NCI-H1436 treated with DMSO at 0.1 percent for 48 hours (cell line): ENCODE measurements around the gene RALGPS2.
A peak's percentile ranks its signal among the peaks of the same experiment; 100 is the strongest.
"Not testable (repeated sequence)": the region's sequence is repeated elsewhere in the genome, so short reads cannot be mapped to it uniquely, and the experiment has no call there.

Experiments
- DNase-seq: peaks from one replicate; lab custom pipeline; 2025; lab: John Stamatoyannopoulos, UW

The RALGPS2 gene

DNA sequence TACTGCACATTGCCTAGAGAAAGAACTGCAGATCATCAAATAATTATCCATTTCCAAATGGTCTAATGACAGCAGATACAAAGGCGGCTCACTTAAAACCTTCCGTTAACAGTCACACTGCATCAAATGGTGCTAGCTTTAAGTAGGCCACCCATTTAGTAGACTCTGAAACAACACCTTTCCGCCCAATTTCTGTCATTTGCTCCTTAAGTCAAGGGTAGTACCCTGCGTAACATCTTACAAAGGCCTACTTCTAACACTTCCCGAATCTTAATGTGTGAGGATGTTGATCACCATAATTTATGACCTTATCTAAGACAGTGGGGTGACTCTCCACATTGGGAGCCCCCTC, 692 bp upstream of the RALGPS2 start:
- no peak for DNase-seq

GRCh38 chr1:178725466-178726086, 532 bp downstream of the RALGPS2 start:
- DNase-seq: no peak

GRCh38 chr1:178726087-178726517, 1.1 kb downstream of the RALGPS2 start:
- DNase-seq: peak; percentile 71

- DNase-seq: no peak
Measured at GRCh38 chr1:178726545-178726944, 1.5 kb downstream of the RALGPS2 start.

DNA sequence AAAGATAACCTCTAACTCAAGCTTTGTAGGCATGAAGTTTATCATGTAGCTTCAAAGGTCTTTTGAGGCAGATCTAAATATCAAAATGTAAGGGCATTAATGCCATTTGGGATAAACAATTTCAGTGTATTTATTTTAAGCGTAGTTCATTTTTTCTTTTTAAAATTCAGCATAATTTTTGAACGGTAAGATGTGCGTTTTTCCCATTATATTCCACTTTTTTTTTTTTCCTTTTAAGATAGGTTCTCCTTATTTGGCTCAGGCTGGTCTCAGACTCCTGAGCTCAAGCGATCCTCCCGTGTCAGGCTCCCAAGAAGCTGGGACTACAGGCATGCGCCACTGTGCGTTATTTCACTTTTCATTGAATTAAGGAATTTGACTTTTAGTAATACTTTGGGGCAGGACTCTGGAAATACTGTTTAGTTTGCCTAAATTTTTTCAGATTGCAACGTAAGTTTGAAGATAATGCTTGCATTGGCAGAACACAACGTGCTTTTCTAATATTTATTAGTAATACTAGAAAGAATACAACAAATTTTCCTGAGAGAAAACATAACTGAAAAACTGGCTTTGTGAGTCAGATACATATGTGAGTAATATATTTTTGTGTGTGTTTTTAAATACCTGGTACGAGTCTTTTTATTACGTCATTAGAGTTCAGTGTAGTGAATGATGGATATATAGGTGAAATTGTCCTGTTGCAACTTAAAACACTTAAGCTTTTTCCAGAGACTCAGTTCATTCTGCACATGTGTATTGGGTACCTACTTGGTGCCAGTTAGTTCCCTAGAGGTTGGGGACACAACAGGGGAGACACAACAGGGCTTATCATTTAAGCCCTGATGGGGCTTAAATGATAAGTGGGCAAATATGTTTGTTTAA, 2.2 kb downstream of the RALGPS2 start:
- no peak for DNase-seq

DNA sequence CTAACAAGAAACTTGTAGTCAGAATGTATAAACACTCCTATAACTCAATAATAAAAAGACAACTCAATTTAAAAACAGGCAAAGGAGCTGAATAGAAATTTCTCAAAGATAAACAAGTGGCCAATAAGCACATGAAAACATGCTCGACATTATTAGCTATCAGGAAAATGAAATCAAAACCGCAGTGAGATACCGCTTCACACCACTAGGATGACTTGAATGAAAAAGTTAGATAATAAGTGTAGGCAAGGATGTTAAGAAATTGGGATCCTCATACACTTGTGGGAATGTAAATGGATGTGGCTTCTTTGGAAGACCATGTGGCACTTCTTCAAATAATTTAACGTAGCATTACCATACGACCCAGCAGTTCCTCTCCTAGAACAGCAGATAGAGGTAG, 8.9 kb downstream of the RALGPS2 start:
- DNase-seq: no peak

DNA sequence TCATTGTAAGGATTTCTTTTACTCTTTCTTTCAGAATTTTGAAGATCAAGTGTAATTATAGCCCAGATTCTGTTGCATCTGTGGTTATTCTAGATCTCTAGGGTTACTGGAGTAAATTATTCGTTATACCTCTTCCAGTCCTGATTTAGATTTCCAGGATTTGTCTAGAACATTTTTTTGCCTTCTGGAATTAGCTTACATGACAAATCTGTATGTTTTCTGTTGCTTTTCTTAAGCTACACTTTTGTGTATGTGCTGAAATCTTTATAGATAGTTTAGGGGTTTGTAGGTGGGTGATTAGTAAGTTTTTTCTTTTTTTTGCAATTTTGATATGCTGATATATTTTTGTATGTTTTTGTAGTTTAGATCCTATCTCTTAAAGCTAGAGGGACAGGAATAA, 13.7 kb downstream of the RALGPS2 start:
- DNase-seq: no peak

DNA sequence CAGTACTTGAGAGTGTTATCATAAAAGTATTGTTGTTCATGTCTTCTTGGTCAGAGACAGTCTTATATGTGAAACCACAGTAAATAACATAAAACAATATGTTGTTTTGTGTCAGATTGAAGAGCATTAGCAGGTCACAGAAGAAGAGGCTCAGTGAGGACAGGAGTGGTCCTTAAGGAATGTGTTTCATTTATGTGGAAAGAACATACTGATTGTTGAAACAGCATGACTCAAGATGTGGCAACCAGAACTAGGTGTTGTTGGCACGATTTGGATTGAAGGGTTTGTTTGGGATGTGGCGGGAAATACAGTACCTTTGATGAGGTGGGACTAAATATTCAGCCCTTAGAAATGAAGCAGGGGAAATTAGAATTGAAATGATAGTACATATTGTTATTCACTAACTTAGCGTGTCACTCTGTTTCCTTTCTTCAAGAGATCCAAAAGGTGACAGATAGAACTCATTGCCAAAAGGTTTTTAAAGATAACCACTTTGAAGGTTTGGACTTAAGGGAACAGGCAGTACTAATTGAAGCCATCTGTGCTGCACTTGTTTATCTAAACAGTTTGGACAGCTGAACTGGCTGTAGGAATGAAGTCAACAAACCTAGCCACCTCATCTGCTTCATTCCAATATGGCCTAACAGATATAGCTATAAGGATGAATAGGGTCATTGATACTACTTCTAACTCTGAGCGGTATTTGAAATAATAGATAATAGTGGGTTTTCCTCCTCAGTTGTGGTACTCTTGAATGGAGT, 14.4 kb downstream of the RALGPS2 start:
- no peak for DNase-seq

DNA sequence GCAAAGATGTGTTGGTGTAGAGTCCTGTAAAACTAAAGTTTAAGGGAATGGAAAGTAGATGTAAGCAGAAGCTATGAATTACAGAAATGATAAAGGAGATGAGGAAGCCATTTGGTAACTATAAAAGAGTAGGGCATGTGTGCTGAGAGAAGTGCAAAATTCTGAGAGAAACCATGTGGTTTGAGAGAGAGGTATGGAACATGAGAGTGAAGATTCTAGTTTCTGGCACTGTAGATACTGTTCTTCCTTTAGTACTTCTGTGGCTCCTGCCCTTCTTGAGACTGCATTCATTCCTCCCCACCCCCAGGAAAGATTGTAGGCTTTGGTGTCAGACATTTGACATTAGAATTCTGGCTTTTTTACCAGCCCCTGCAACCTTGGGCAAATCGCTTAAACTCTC, 15.4 kb downstream of the RALGPS2 start:
- no peak for DNase-seq

DNA sequence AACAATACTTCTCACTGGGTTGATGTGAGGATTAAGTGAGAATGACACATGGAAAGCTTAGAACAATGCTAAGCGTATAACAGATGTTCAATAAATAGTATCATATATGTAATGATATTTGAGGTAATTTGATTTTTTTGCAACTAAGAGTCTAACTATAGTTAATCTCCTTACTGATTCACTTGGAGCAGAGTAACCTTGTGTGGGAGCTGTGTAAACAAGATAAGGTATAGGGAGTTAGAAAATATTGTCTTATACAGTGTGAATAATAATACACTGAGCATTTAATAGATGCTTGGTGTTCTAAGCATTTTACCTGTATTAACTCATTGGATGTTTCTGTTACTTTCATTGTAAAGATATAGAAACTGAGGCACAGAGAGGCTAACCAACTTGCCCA, 15.9 kb downstream of the RALGPS2 start:
- DNase-seq: no peak

DNA sequence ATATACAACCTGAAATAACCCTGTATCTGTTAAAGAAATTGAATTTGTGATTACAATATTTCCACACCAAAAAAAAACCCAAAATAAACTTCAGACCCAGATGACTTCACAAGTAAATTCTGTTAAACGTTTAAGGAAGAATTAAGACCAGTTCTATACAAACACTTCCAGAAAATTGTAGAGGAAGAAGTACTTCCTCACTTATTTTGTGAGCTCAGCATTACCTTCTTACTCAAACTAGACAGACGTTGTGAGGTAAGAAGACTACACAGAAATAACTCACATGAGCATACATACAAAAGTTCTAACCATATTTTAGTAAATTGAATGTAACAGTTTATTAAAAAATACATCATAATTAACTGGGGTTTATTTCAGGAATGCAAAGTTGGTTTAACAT, 18.8 kb downstream of the RALGPS2 start:
- DNase-seq: no peak

DNA sequence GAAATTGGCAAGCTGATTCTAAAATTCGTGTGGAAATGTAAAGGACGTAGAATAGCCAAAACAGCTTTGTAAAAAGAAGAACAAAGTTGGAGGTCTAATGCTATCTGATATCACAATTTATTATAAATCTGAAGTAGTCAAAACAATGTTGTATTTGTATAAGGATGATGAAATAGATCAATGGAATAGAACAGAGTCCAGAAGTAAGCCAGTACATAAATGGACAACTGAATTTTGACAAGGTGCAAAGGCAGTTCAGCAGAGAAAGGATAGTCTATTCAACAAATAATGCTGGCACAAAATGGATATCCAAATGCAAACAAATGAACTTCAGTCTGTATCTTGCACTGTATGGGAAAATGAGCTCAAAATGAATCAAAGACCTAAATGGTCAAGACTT, 20.2 kb downstream of the RALGPS2 start:
- DNase-seq: no peak

DNA sequence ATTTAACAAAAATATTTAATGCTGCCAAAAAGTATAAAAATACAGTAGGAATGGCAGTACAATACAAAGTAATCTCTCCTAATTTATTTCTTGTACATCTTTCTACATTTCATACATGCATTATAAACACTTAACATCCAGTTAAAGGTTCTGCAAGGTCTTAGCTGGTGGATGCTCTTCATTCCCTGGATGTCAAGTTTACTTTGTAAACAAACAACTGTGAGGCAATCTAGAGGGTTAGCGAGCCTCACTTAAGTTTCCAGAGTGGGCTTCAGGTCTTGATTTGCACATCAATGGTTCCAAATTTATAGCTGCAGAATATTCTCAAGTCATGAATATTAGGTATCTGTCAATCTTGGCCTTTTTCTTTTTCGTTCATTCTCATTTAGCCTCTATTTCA, 21.3 kb downstream of the RALGPS2 start:
- no peak for DNase-seq

- DNase-seq: not testable (repeated sequence)
Measured at GRCh38 chr1:178747361-178747760, 22.3 kb downstream of the RALGPS2 start.

DNA sequence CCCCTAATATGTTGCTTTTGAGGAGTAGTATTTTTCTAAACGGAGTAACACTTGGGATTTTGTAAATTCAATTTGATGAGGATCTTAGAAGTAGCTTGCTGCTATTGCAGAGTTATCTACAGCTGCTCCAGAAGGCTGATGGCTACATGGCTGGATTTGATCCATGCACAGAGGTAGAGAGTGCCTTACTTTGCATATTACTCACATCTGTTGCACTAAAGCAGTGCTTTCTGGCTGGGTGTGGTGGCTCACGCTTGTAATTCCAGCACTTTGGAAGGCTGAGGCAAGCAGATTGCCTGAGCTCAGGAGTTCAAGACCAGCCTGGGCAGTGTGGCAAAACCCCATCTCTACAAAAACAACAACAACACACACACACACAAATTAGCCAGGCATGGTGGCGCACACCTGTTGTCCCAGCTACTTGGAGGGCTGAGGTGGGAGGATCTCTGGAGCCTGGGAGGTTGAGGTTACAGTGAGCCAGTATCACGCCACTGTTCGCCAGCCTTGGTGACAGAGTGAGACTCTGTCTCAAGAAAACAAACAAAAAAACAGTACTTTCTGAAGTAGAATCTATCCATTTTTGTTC, 24.6 kb downstream of the RALGPS2 start:
- no peak for DNase-seq

DNA sequence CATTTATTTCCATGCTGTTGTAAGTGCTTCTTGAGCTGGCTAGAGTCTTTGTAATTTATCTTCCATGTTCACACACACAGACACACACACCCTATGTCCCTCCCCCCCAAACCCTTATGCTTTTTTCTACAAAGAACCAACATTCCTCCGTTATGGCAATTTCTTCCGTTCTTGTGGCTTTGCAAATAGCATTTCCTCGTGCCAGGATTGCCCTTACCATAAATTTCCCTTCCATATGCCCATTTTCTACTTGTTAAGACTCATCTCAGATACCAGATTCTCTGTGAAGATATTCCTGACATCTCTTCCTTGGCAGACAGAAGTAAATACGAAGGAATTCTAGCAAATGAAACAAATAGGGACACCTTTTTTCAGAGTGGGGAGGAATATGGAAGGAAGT, 26.0 kb downstream of the RALGPS2 start:
- DNase-seq: no peak

GRCh38 chr1:178752891-178753290, 27.8 kb downstream of the RALGPS2 start:
- DNase-seq: no peak

- DNase-seq: not testable (repeated sequence)
Measured at GRCh38 chr1:178754655-178755256, 29.7 kb downstream of the RALGPS2 start.

- DNase-seq: no peak
Measured at GRCh38 chr1:178768423-178768822, 43.4 kb downstream of the RALGPS2 start.

GRCh38 chr1:178772952-178773351, 47.9 kb downstream of the RALGPS2 start:
- no peak for DNase-seq

DNA sequence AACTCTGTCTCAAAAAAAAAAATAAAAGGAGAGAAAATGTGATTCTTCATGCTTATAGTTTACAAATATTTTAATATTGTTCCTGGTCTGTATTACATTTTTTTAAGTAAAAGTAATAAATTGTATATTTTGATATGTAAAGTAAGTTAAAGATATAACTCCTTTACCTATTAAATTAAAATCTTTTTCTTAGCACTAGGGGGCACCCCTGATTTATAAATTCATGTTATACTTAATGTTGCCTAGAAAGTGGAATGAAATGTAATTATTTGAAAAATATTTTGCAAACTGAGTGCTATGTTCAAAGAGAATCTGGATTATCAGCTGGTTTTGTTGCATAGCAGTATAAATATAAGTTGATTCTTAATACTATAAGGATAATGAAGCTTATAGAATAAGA, 49.2 kb downstream of the RALGPS2 start:
- DNase-seq: no peak

- DNase-seq: no peak
Measured at GRCh38 chr1:178776553-178776952, 51.5 kb downstream of the RALGPS2 start.
